HG03520 (cell line): ENCODE results near the gene TFAM.
A peak's percentile ranks its signal among the peaks of the same experiment; 100 is the strongest.
"Not testable (repeated sequence)": the region's sequence is repeated elsewhere in the genome, so short reads cannot be mapped to it uniquely, and the experiment has no call there.

ENCODE experiments used
- ATAC-seq: cut with Tn5 transposase; IDR thresholded peaks from one replicate; pipeline ENCODE4 v1.9.1; 2021; ENCODE audit warnings: mild to moderate bottlenecking, moderate library complexity; ENCODE audit not compliant: unreplicated experiment

The TFAM gene

GRCh38 chr10:58372607-58373441, 12.4 kb upstream of the TFAM start:
- ATAC-seq, result peak; percentile 74

- ATAC-seq, result no peak
These were observed 11.8 kb upstream of the TFAM start for GRCh38 chr10:58373442-58373827.

GRCh38 chr10:58382489-58382995, 2.7 kb upstream of the TFAM start:
- no peak for ATAC-seq

- ATAC-seq, result peak; percentile 71
These were observed 1.1 kb upstream of the TFAM start for GRCh38 chr10:58384095-58384494.

- ATAC-seq, result peak; percentile 0
These were observed 639 bp upstream of the TFAM start for GRCh38 chr10:58384544-58384998.

GRCh38 chr10:58385784-58386112, 538 bp downstream of the TFAM start:
- ATAC-seq, result no peak

- ATAC-seq, result no peak
These were observed 3.8 kb downstream of the TFAM start for GRCh38 chr10:58389024-58389423.

- no peak for ATAC-seq
These were observed 8.1 kb downstream of the TFAM start for GRCh38 chr10:58393317-58393716.

- ATAC-seq, result no peak
These were observed 9.3 kb downstream of the TFAM start for GRCh38 chr10:58394471-58394870.

GRCh38 chr10:58396057-58396456, 10.8 kb downstream of the TFAM start:
- no peak for ATAC-seq

GRCh38 chr10:58397830-58398229, 12.6 kb downstream of the TFAM start:
- ATAC-seq, result no peak

- ATAC-seq, result no peak
These were observed 14.2 kb downstream of the TFAM start for GRCh38 chr10:58399410-58399809.

- no peak for ATAC-seq
These were observed 15.4 kb downstream of the TFAM start for GRCh38 chr10:58400609-58401008.

GRCh38 chr10:58404001-58404400, 18.8 kb downstream of the TFAM start:
- no peak for ATAC-seq

GRCh38 chr10:58409956-58410610, 24.9 kb downstream of the TFAM start:
- no peak for ATAC-seq

GRCh38 chr10:58412502-58412961, 27.3 kb downstream of the TFAM start:
- ATAC-seq, result no peak

GRCh38 chr10:58414270-58415041, 29.2 kb downstream of the TFAM start:
- no peak for ATAC-seq

GRCh38 chr10:58415757-58416156, 30.5 kb downstream of the TFAM start:
- ATAC-seq, result no peak

GRCh38 chr10:58417902-58418301, 32.7 kb downstream of the TFAM start:
- not testable (repeated sequence) for ATAC-seq

GRCh38 chr10:58424176-58424575, 39.0 kb downstream of the TFAM start:
- no peak for ATAC-seq

- ATAC-seq, result not testable (repeated sequence)
These were observed 43.2 kb downstream of the TFAM start for GRCh38 chr10:58428436-58428835.
